SH-SY5Y (cell line): Measurements from ENCODE around the gene KAT5.

Experiments
- GATA2 ChIP-seq: IDR thresholded peaks from 2 replicates; pipeline ENCODE4 v1.6.1; 2011; ENCODE audit warnings: mild to moderate bottlenecking, low read depth, low read length
- GATA3 ChIP-seq: IDR thresholded peaks from 2 replicates; pipeline ENCODE4 v1.6.1; 2011; ENCODE audit warnings: low read depth, mild to moderate bottlenecking, low read length, moderate library complexity

Gene KAT5

DNA sequence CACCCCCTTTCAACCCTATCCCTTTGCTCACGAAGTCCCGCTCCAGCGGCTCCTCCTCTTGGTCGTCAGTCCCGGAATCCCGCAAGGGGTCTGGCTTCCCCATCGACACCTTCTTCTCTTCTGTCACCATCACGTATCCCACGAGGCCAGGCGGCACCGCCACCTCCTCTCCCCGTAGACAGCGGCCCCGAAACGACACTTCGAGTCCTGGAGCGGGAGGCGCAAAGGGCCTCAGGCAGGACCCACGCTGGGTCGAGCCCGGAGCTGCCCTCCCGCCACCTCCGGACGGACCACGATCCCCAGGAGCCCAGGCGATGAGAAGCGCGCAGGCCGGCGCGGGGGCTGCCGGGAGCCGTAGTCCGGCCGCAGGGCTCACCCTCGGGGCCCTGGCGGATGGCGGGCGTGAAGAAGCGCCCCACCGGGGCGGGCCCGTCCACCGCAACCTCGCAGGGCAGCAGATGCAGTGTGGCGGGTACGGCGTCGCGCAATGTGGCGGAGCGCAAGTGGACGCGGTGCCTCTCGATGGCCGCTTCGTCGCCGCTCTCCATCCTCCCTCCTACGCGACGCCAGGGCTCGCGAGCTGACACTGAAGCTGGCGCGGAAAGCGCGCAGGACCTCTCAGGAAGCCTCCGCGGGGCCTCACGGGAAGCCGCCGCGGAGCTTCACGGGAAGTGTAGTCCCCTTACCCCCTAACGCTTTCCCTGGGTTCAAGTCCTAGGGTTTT lies 8.3 kb downstream of the KAT5 start, which contains the start of gene RNASEH2C:
Gene RNASEH2C, minus strand, starts transcription at position 588 of the 724 bp plus-strand sequence. Its CDS starts 40 bp downstream, at position 548.
- TF ChIP-seq GATA3 (no peak), GATA2 (no peak)

DNA sequence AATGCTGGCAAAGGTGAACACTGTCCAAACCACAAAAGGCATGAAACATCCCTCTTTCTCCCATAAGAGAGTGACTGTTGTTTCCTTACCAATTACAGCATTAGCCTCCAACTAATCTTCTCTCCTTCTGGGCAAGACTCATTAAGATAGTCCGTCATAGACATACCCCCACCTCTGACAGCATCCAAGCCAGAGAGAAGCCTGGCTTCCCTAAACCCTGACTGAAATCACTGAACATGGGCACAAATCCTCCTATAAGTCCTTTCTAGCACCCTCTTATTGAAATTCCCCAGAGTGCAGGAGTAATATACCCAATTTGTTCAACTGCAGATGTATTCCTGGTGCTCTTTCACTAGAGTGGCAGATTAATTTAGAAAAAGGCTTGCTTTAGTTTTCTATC lies 10.2 kb downstream of the KAT5 start:
- TF ChIP-seq GATA3 (no peak), GATA2 (no peak)

DNA sequence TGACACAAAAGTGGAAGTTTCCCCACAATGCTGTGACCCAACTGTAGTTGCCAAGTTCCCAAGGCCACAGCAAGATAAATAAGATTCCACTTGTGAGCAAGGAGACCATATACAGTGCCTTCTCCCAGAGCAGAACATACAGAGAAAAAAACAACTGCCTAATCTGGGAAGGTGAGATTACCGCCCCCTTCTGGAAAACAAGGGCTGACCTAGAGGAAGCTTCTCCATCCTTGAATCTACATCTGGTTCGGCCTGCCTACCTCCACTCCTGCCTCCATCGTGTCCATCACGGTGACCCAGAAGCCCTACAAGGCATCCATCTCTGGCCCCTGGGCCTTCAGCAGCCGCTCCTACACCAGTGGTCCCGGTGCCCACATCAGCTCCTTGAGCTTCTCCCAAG lies 14.6 kb downstream of the KAT5 start:
- TF ChIP-seq GATA2 (no peak), GATA3 (no peak)

DNA sequence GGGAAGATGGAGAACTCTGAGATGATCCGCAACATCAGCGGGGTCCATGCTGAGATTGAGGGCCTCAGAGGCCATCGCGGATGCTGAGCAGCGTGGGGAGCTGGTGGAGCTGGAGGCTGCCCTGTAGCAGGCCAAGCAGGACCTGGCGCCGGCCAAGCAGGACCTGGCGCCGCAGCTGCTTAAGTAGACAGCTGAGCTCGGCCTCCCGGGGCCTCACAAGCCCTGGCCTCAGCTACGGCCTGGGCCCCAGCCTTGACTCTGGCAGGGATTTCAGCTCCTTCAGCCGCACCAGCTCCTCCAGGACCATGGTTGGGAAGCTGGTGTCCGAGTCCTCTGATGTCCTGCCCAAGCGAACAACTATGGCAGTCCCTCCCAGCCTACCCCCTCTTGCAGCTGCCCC lies 15.8 kb downstream of the KAT5 start:
- TF ChIP-seq GATA3 (no peak), GATA2 (no peak)

DNA sequence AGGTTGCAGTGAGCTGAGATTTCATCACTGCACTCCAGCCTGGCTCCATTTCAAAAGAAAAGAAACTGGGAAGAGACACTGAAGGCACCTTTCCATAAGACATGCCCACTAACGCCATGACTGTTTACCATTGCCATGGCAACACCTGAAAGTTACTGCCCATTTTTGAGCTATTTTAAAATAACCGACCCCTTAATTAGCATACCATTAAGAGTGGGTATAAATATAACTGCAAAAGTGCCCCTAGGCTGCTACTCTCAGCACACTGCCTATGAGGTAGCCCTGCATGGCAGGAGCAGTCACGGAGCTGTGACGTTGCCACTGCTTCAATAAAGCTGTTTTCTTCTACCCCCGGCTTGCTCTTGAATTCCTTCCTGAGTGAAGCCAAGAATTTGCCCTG lies 18.4 kb downstream of the KAT5 start:
- TF ChIP-seq GATA3 (no peak), GATA2 (no peak)

DNA sequence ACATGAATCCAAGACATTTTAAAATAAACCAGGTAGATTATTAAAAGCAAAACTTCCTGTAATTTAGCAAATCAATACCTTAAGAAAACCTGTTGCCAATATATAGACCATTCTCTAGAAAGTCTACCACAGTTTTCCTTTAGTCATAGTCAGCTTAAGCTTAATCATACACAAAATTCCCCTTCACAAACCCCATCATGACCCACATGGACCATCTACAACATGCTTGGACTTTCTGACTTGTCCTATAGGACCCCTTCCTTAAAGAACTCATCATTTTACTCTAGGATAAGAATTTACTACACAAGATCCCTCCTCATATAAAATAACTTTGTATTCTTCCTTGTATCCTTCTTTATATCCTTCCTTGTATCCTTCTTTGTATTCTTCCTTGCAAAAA lies 24.8 kb downstream of the KAT5 start:
- TF ChIP-seq GATA3: no peak

DNA sequence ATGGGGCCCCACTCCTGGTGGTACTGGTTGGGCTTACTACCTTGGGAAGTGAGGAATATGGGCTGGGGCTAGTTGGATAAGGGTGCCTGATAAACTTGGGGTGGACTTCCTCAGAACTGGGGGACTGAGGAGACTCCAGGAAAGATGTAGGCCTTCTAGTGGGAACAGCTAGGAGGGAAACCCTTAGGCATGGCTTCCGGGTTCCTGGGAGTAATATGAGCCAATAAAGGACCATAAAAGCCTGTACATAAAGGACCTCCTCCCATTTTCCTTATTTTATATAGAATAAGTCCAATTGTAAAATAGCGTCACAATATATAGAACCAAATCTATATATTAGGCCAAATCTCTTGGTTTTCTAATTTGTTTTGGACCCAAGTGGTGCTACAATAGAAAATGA lies 27.0 kb downstream of the KAT5 start:
- no peak for TF ChIP-seq GATA3
- TF ChIP-seq GATA2: no peak

DNA sequence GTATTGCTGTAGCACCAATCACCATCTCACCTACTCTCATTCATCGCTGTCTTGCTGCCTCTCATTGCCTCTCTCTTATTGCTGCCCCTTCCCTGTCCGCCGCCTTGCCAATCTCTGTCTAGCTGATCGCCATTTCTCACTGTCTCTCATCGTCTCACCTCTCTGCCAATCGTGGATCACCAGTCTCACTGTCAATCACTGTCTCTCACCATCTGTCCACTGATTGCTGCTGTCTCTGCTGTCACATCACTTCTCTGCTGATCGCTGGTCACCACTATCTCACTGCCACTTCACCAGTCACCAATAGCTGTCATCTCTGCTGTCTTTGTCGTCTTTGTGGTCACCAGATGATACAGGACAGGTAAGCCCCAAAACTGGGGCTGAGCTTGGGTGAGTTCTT lies 29.1 kb downstream of the KAT5 start:
- TF ChIP-seq GATA2 (no peak), GATA3 (no peak)

DNA sequence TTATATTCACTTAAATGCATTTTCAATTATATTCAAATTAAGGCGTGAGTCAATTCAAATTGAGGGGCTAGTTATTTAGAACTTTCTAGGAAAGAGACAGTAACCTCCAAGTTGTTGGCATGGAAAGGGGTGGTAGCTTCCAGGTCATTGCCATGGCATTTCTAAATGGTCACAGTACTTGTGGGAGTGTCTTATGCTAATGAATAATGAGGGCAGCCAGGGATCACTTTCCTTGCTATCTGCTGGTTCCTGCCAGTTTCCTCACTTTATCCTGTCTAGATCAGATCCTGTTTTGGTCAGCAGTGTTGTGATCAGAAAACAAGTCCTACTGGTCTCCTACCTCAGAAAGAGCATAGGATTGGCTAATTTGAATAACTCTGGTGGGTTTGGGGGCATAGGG lies 30.3 kb downstream of the KAT5 start:
- TF ChIP-seq GATA2 (no peak), GATA3 (no peak)

DNA sequence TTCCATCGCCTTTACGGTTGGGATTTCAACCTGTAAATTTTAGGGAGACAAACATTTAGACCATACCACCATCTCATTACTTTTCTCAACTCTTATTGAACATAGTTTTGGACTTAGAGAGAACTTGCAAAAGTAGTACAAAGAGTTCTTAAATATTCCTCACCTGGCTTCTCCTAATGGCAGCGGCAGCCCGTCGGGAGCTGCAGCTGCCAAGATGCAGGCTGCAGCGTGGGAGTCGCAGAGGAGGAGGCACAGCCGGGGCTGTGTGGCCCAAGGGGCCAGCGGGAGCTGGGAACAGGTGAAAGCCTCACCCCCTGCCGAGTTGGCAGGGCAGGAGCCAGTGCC lies 31.6 kb downstream of the KAT5 start:
- TF ChIP-seq GATA2: no peak
- TF ChIP-seq GATA3: no peak

DNA sequence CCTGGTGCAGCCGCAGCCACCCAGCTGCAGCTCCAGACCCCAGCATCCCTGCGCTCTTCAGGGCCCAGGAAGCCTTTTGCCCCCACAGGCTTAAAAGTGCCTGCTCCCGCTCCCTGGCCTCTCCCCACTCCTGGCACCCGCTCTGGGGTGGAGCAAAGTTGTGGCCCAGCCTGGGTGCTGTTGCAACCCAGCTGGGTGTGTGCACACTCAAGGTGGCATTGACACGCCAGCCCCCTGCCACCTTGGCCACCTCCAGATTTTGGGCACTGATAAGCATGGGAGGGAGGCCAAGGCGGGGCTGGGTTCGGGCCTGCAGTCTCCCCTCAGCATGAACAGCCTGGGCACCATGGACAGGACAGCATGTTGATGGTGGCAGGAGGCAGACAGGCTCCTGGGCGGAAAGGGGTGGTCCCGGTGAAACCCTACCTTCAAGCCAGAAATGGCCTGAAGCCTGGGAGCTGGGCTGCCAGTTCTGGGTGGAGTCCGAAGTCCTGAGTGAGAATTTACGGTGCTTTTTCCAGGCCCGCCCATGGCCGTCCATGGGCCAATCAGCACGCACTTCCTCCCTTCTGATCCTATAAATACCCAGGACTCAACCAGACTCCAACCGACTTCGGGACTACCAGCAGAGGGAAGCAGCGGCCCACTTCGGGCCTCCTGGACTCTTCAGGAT lies 32.1 kb downstream of the KAT5 start:
- TF ChIP-seq GATA2: no peak
- no peak for TF ChIP-seq GATA3

DNA sequence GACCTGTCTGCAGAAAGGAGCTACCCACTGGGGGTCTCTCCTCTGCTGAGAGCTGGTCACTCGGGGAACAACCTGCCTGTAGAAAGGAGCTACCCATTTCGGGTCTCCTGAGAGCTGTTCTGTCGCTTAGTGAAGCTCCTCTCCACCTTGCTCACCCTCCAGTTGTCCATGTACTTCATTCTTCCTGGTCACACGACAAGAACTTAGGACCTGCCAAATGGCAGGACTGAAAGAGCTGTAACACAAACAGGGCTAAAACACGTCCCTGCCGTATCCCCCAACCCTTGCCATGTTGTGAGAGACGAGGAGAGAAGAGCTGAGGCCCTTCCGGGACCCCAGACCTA lies 32.6 kb downstream of the KAT5 start:
- TF ChIP-seq GATA2 (no peak), GATA3 (no peak)

DNA sequence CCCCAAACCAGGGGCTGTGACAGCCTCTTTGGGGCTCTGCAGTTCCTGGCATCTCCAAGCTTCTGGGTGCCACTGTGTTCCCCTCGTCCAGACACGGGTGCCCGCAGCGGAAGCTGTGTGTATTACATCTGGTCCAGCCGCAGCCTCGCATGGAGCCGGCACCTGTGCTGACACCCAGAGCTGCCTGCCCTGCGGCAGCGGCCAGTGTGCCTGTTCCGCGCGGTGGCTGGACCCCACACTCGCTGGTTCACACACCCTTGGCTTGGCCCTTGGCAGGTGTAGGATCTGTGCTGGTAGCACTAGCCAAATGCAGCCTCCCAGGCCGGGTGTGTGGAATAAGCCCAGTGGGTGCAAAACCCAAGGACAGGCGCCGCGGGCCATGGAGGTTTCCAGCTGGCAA lies 33.0 kb downstream of the KAT5 start:
- TF ChIP-seq GATA3 (no peak), GATA2 (no peak)

DNA sequence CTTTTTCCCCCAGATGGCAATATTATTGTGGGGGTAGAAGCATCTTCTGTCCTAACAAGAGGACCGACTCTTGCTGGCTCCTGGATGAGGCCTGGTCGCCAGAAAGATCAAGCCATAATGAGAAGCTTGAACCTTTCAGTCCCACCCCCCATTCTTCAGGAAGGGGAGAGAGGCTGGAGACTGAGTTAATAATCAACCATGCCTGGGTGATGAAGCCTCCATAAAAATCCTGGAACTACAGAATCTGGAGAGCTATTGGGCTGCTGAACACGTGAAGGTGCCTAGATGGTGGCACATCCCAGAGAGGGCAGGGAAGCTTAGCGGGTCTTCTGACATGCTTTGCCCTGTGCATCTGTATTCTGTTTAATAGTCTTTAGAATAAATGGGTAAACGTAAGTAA lies 52.4 kb downstream of the KAT5 start:
- TF ChIP-seq GATA2 (no peak), GATA3 (no peak)

DNA sequence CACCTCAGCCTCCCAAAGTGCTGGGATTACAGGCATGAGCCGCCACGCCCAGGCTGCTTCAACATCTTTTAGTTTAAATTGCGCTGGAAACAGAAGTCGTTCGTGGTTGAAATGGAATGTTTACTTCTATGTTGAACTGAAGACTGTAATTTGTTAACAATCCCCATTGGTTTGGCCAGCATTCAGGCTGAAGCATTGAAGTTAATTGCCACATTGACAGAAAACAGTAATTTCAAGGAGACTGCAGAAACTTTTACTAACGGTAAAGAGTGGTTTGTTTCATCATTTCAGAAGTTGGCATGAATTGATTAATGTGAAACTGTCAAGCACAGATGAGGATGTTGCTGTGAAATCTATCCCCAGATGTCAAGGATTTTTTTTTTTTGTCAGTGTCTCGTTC lies 54.5 kb downstream of the KAT5 start:
- TF ChIP-seq GATA3: no peak
- TF ChIP-seq GATA2: no peak
